Osteoblast (primary cell): Measurements from ENCODE around the gene LNX1. TPM values are rescaled to one million over a fixed set of nuclear protein-coding genes. Genes with fewer than 3 reads are reported as not detected.

Source experiments
- DNase-seq: peaks from one replicate; pipeline ENCODE4 v3.0.0; 2011; ENCODE audit warnings: low spot score, mixed read lengths; ENCODE audit not compliant: insufficient read length; ENCODE audit errors: missing footprints
- H2AFZ ChIP-seq: 2 replicates; pipeline ENCODE4 v1.6.0; 2011; ENCODE audit warnings: mild to moderate bottlenecking, low read length
- H3K27ac ChIP-seq: 2 replicates; pipeline ENCODE4 v1.5.1; 2011; ENCODE audit warnings: mild to moderate bottlenecking, low read depth, low read length, moderate library complexity
- H3K27me3 ChIP-seq: 2 replicates; pipeline ENCODE4 v1.6.0; 2012; ENCODE audit warnings: mild to moderate bottlenecking, control low read depth, inconsistent platforms, low read length, moderate library complexity; ENCODE audit not compliant: insufficient read depth
- H3K36me3 ChIP-seq: 2 replicates; pipeline ENCODE4 v1.5.1; 2011; ENCODE audit warnings: mild to moderate bottlenecking, low read length, control low read depth, moderate library complexity; ENCODE audit not compliant: insufficient read depth
- H3K4me1 ChIP-seq: 2 replicates; pipeline ENCODE4 v1.5.1; 2011; ENCODE audit warnings: mild to moderate bottlenecking, low read length, control low read depth, moderate library complexity; ENCODE audit not compliant: insufficient read depth
- H3K4me2 ChIP-seq: 2 replicates; pipeline ENCODE4 v1.6.0; 2011; ENCODE audit warnings: mild to moderate bottlenecking, low read length; ENCODE audit not compliant: insufficient read depth
- H3K4me3 ChIP-seq: fragments of 200-600 bp; sonication (generic); 3 replicates; pipeline ENCODE4 v1.5.1; 2012; ENCODE audit warnings: mild to moderate bottlenecking, low read length, inconsistent platforms; ENCODE audit not compliant: insufficient read depth
- H3K79me2 ChIP-seq: 2 replicates; pipeline ENCODE4 v1.6.0; 2012; ENCODE audit warnings: mild to moderate bottlenecking, low read length, control low read depth, inconsistent platforms; ENCODE audit not compliant: insufficient read depth
- H3K9me3 ChIP-seq: 2 replicates; pipeline ENCODE4 v1.5.1; 2011; ENCODE audit warnings: low read depth, low read length, control low read depth
- H4K20me1 ChIP-seq: 2 replicates; pipeline ENCODE4 v1.6.0; 2012; ENCODE audit warnings: mild to moderate bottlenecking, low read length, control low read depth; ENCODE audit not compliant: insufficient read depth
- CTCF ChIP-seq: IDR thresholded peaks from 2 replicates; pipeline ENCODE4 v1.5.1; 2011; ENCODE audit warnings: mild to moderate bottlenecking, low read depth, low read length, moderate library complexity; ENCODE audit errors: extremely low read depth
- total RNA-seq: library from RNA; depleted of rRNA; stranded (reverse); fragments of >200 nt; gene quantifications from 2 replicates; pipeline ENCODE4 v1.2.3, GENCODE V29; 2012

Gene LNX1
- total RNA-seq, 1 donor: 9.8 TPM

- Histone ChIP-seq H3K36me3 (peaks cover 15% of the 10 kb centered on the region), H3K27me3 (no peaks in the 10 kb centered on the region), H3K79me2 (peaks cover 6% of the 10 kb centered on the region), H3K27ac (peak overlapping the region; percentile 26), H3K9me3 (no peaks in the 10 kb centered on the region), H3K4me2 (no peak overlapping the region), H3K4me3 (no peak overlapping the region), H4K20me1 (no peaks in the 10 kb centered on the region), H3K4me1 (peaks cover 11% of the 10 kb centered on the region), H2AFZ (no peak overlapping the region)
- DNase-seq: no peak
- TF ChIP-seq CTCF: no peak
These were observed 131.7 kb downstream of the LNX1 start for GRCh38 chr4:53459548-53459947.

GRCh38 chr4:53456178-53456577 is 135.1 kb downstream of the LNX1 start:
- DNase-seq: no peak
- H3K4me3 ChIP-seq: no peak overlapping the region
- TF ChIP-seq CTCF: no peak
- H3K4me2 ChIP-seq: no peak overlapping the region
- peaks cover 11% of the 10 kb centered on the region for H3K4me1 ChIP-seq
- H3K36me3 ChIP-seq: peaks cover 32% of the 10 kb centered on the region
- H4K20me1 ChIP-seq: no peaks in the 10 kb centered on the region
- H2AFZ ChIP-seq: no peak overlapping the region
- H3K27me3 ChIP-seq: no peaks in the 10 kb centered on the region
- no peaks in the 10 kb centered on the region for H3K9me3 ChIP-seq
- peaks cover 6% of the 10 kb centered on the region for H3K79me2 ChIP-seq
- H3K27ac ChIP-seq: no peak overlapping the region

GRCh38 chr4:53455766-53456165 is 135.5 kb downstream of the LNX1 start:
- H3K79me2 ChIP-seq: peaks cover 6% of the 10 kb centered on the region

GRCh38 chr4:53453385-53453784 is 137.9 kb downstream of the LNX1 start:
- no peak for DNase-seq
- Histone ChIP-seq H3K79me2 (peaks cover 16% of the 10 kb centered on the region), H3K27ac (peak overlapping the region; percentile 7), H3K4me3 (no peak overlapping the region), H3K27me3 (no peaks in the 10 kb centered on the region), H3K4me1 (no peaks in the 10 kb centered on the region), H3K4me2 (no peak overlapping the region), H2AFZ (no peak overlapping the region), H3K36me3 (peaks cover 29% of the 10 kb centered on the region), H4K20me1 (no peaks in the 10 kb centered on the region), H3K9me3 (no peaks in the 10 kb centered on the region)
- no peak for TF ChIP-seq CTCF

More at GRCh38 chr4:53455766-53456165, 135.5 kb downstream of the LNX1 start:
- Histone ChIP-seq H3K27ac (no peak overlapping the region), H3K4me2 (no peak overlapping the region), H4K20me1 (no peaks in the 10 kb centered on the region), H3K27me3 (no peaks in the 10 kb centered on the region), H3K9me3 (no peaks in the 10 kb centered on the region), H2AFZ (no peak overlapping the region), H3K4me3 (no peak overlapping the region), H3K4me1 (peaks cover 11% of the 10 kb centered on the region), H3K36me3 (peaks cover 32% of the 10 kb centered on the region)
- no peak for TF ChIP-seq CTCF
- DNase-seq: no peak
